Bronchial epithelial cell (primary cell): Measurements from ENCODE around the gene RNU5D-1. TPM values are rescaled to one million over a fixed set of nuclear protein-coding genes. Genes with fewer than 3 reads are reported as not detected.

ENCODE experiments used
- DNase-seq: peaks from one replicate; pipeline ENCODE4 v3.0.0-alpha.2; 2010; ENCODE audit warnings: low read depth
- FAIRE-seq: peaks from 2 replicates; lab custom pipeline; 2011; peaks lifted over from hg19 to GRCh38; lab: Jason Lieb, UNC
- H3K27me3 ChIP-seq: 2 replicates; pipeline ENCODE4 v1.5.1; 2011; ENCODE audit warnings: low read length; ENCODE audit not compliant: control insufficient read depth, insufficient read depth
- H3K36me3 ChIP-seq: 2 replicates; pipeline ENCODE4 v1.5.1; 2011; ENCODE audit warnings: low read length; ENCODE audit not compliant: control insufficient read depth, insufficient read depth
- H3K4me3 ChIP-seq: 2 replicates; pipeline ENCODE4 v1.5.1; 2011; ENCODE audit warnings: mild to moderate bottlenecking, low read depth, low read length, control low read depth
- total RNA-seq: library from RNA; depleted of rRNA; stranded (reverse); fragments of >200 nt; gene quantifications from 2 replicates; pipeline ENCODE4 v1.2.1, GENCODE V29; 2014
- TF ChIP-seq, protein P1 (sequence below): IDR thresholded peaks from 2 replicates; pipeline ENCODE4 v1.5.1; 2011; ENCODE audit warnings: mild to moderate bottlenecking, moderate library complexity, low read length, control low read depth, inconsistent platforms; ENCODE audit not compliant: insufficient read depth, severe bottlenecking

Gene RNU5D-1
- total RNA-seq, 1 donor from 2014 or later, result not detected

GRCh38 chr1:44685881-44686280 lies 45.1 kb downstream of the RNU5D-1 start:
- DNase-seq, result no peak
- Histone ChIP-seq H3K36me3 (no peaks in the 10 kb centered on the region), H3K27me3 (no peaks in the 10 kb centered on the region), H3K4me3 (no peak overlapping the region)
- TF ChIP-seq, protein P1, sequence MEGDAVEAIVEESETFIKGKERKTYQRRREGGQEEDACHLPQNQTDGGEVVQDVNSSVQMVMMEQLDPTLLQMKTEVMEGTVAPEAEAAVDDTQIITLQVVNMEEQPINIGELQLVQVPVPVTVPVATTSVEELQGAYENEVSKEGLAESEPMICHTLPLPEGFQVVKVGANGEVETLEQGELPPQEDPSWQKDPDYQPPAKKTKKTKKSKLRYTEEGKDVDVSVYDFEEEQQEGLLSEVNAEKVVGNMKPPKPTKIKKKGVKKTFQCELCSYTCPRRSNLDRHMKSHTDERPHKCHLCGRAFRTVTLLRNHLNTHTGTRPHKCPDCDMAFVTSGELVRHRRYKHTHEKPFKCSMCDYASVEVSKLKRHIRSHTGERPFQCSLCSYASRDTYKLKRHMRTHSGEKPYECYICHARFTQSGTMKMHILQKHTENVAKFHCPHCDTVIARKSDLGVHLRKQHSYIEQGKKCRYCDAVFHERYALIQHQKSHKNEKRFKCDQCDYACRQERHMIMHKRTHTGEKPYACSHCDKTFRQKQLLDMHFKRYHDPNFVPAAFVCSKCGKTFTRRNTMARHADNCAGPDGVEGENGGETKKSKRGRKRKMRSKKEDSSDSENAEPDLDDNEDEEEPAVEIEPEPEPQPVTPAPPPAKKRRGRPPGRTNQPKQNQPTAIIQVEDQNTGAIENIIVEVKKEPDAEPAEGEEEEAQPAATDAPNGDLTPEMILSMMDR, result no peak
- FAIRE-seq, result no peak

- DNase-seq (no peak), FAIRE-seq (no peak)
- TF ChIP-seq, protein P1, result no peak
- Histone ChIP-seq H3K27me3 (no peaks in the 10 kb centered on the region), H3K36me3 (no peaks in the 10 kb centered on the region), H3K4me3 (no peak overlapping the region)
Observed at GRCh38 chr1:44685218-44685617, 45.8 kb downstream of the RNU5D-1 start.

DNA sequence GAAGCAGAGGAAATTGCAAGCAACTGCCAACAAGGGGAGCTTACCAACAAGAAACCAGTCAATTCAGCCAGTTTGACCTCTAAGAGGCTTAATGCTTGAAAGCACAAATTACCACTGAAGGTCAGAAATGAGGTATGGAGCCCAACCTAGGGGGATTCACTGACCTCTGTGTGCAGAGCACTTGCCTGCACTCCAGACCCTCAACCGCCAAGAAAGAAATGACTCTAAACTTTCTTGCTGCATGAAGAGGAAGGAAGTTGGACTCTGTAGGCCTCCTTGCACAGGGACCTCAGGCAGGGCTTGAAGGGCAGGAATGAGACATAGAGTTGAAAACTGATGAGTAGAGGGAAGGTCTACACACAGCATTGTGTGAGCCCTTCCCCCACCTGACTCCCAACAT lies 46.4 kb downstream of the RNU5D-1 start:
- FAIRE-seq (no peak), DNase-seq (no peak)
- TF ChIP-seq, protein P1, result no peak
- no peaks in the 10 kb centered on the region for H3K36me3 ChIP-seq
- H3K4me3 ChIP-seq, result no peak overlapping the region
- no peaks in the 10 kb centered on the region for H3K27me3 ChIP-seq

DNA sequence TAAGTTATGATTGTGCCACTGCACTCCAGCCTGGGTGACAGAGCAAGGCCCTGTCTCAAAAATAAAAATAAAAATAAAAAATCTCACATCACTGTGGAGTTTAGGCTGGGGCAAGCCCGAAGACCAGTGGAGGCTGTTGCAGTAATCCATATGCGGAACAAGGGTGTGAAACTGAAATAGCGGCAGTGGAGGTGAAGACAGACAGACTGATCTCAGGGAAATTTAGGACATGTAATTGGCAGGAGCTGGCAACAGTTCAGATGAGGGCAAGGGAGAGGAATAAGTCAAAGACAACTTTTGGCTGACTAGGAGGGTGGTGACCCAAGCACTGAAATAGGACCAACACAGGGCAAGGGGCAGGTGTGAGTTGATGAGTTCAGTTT lies 48.1 kb downstream of the RNU5D-1 start:
- no peaks in the 10 kb centered on the region for H3K27me3 ChIP-seq
- H3K36me3 ChIP-seq, result no peaks in the 10 kb centered on the region
- TF ChIP-seq, protein P1, result no peak
- no peak overlapping the region for H3K4me3 ChIP-seq
- no peak for DNase-seq
- FAIRE-seq, result no peak

DNA sequence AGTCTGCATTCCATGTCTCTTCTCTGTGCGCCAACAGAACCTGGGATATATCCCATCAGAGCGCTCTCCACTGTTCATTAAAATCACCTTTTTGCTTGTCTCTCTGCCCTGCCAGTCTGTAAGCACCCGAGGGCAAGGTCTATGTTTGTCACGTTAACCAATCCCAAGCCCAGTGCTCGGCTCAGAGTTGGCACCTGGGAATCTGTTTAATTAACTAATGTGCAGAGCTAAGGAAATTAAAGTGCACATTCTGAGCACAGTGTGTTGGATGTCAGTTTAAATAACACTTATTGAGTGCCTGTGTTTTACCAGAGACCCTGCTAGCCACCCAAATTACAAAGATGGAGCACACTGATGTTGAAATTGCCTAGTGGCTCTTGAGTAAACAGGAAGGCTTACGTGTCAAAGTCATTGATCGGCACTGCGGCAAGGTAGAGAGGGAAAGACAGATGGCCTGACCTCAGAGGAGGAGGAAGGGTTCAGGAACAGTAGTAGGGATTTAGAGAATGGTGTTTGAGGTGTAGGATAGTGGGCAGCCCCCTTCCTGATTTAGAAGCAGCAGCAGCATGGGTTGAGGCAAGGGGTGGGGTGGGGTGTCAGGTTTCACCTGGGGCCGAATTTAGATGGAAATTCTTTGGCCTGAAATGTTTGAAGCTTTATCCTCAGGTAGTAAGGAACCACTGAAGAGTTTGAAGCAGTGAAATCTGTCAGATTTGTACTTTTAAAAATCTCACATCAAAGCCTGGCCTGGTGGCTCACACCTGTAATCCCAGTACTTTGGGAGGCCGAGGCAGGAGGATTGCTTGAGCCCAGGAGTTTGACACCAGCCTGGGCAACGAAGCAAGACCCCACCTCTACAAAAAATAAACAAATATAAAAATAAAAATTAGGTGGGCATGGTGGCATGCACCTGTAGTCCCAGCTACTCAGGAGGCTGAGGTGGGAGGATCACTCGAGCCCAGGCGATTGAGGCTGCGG lies 48.8 kb downstream of the RNU5D-1 start:
- peak; percentile 22 for DNase-seq
- FAIRE-seq, result no peak
- H3K36me3 ChIP-seq, result no peaks in the 10 kb centered on the region

More for the DNA sequence above, 48.8 kb downstream of the RNU5D-1 start:
- TF ChIP-seq, protein P1, result no peak
- Histone ChIP-seq H3K27me3 (no peaks in the 10 kb centered on the region), H3K4me3 (no peak overlapping the region)

Other genes with a start within 250 kb of the RNU5D-1 start
- gene TMEM53, start 56.7 kb downstream of the RNU5D-1 start, total RNA-seq, result 6.1 and 8.3 TPM in 2 replicates
- gene ARMH1, start 56.5 kb downstream of the RNU5D-1 start, total RNA-seq, result 0.38 TPM in 1 of 2 replicates, not detected in the other
- gene KIF2C, start 8.7 kb upstream of the RNU5D-1 start, total RNA-seq, result 0.79 and 1.2 TPM in 2 replicates
- 2,098 and 3,387 TPM in 2 replicates for gene RPS8, start 44.4 kb upstream of the RNU5D-1 start, total RNA-seq
- gene BEST4, start 57.0 kb upstream of the RNU5D-1 start, total RNA-seq, result 0.13 TPM in 1 of 2 replicates, not detected in the other
- gene PLK3, start 69.2 kb upstream of the RNU5D-1 start, total RNA-seq, result 14.2 and 19.5 TPM in 2 replicates
- not detected in 2 replicates for gene DYNLT4, start 76.2 kb upstream of the RNU5D-1 start, total RNA-seq
- gene BTBD19, start 77.4 kb upstream of the RNU5D-1 start, total RNA-seq, result 0.53 and 0.77 TPM in 2 replicates
- under 0.01 TPM in 1 of 2 replicates, not detected in the other for gene PTCH2, start 112.1 kb upstream of the RNU5D-1 start, total RNA-seq